ENCODE data around the gene LAMC3.

Gene LAMC3

GRCh38 chr9:131010482-131011273, 1.7 kb downstream of the LAMC3 start:
- in situ Hi-C loops (cut with MboI; ENCODE audit: low sequenced_read_pairs) = no loop called here

- in situ Hi-C loops (cut with MboI; ENCODE audit: low sequenced_read_pairs) = no loop called here
Measured at GRCh38 chr9:131011274-131012022, 2.5 kb downstream of the LAMC3 start.

- in situ Hi-C loops (cut with MboI; ENCODE audit: low sequenced_read_pairs) = no loop called here
Measured at GRCh38 chr9:131012023-131012334, 3.0 kb downstream of the LAMC3 start.

GRCh38 chr9:131012396-131012917, 3.5 kb downstream of the LAMC3 start:
- in situ Hi-C loops (cut with MboI; ENCODE audit: low sequenced_read_pairs) = no loop called here

GRCh38 chr9:131013015-131013755, 4.2 kb downstream of the LAMC3 start:
- in situ Hi-C loops (cut with MboI; ENCODE audit: low sequenced_read_pairs) = no loop called here

GRCh38 chr9:131013771-131014676, 5.0 kb downstream of the LAMC3 start:
- in situ Hi-C loops (cut with MboI; ENCODE audit: low sequenced_read_pairs) = no loop called here

- in situ Hi-C loops (cut with MboI; ENCODE audit: low sequenced_read_pairs) = no loop called here
Measured at GRCh38 chr9:131015112-131015511, 6.1 kb downstream of the LAMC3 start.

- in situ Hi-C loops (cut with MboI; ENCODE audit: low sequenced_read_pairs) = no loop called here
Measured at GRCh38 chr9:131015876-131016397, 7.0 kb downstream of the LAMC3 start.

GRCh38 chr9:131017067-131017466, 8.1 kb downstream of the LAMC3 start:
- in situ Hi-C loops (cut with MboI; ENCODE audit: low sequenced_read_pairs) = no loop called here

GRCh38 chr9:131018621-131019020, 9.6 kb downstream of the LAMC3 start:
- in situ Hi-C loops (cut with MboI; ENCODE audit: low sequenced_read_pairs) = no loop called here

- in situ Hi-C loops (cut with MboI; ENCODE audit: low sequenced_read_pairs) = no loop called here
Measured at GRCh38 chr9:131019388-131020239, 10.6 kb downstream of the LAMC3 start.

GRCh38 chr9:131020388-131020787, 11.4 kb downstream of the LAMC3 start:
- in situ Hi-C loops (cut with MboI; ENCODE audit: low sequenced_read_pairs) = no loop called here

GRCh38 chr9:131020862-131021261, 11.9 kb downstream of the LAMC3 start:
- in situ Hi-C loops (cut with MboI; ENCODE audit: low sequenced_read_pairs) = no loop called here

- in situ Hi-C loops (cut with MboI; ENCODE audit: low sequenced_read_pairs) = no loop called here
Measured at GRCh38 chr9:131021785-131022184, 12.8 kb downstream of the LAMC3 start.

GRCh38 chr9:131024978-131025868, 16.2 kb downstream of the LAMC3 start:
- in situ Hi-C loops (cut with MboI; ENCODE audit: low sequenced_read_pairs) = no loop called here

- in situ Hi-C loops (cut with MboI; ENCODE audit: low sequenced_read_pairs) = no loop called here
Measured at GRCh38 chr9:131025953-131026858, 17.2 kb downstream of the LAMC3 start.

All from HL-60/S4 treated with phorbol 12-myristate 13-acetate at 8.2 ng/mL for 4 days and 3 days (cell line).